Keratinocyte (primary cell): ENCODE measurements around the gene COPA. TPM values are rescaled to one million over a fixed set of nuclear protein-coding genes. Genes with fewer than 3 reads are reported as not detected.

ENCODE experiments used
- DNase-seq: peaks from one replicate; pipeline ENCODE4 v3.0.0-alpha.2; 2011; ENCODE audit warnings: low read depth, missing footprints, low spot score
- FAIRE-seq: peaks from 2 replicates; lab custom pipeline; 2011; peaks lifted over from hg19 to GRCh38; lab: Jason Lieb, UNC
- H2AFZ ChIP-seq: 2 replicates; pipeline ENCODE4 v1.6.0; 2012; ENCODE audit warnings: low read length, control low read depth, inconsistent platforms; ENCODE audit not compliant: control insufficient read depth
- H3K27ac ChIP-seq: 2 replicates; pipeline ENCODE4 v1.5.1; 2011; ENCODE audit warnings: low read length; ENCODE audit not compliant: control insufficient read depth, insufficient read depth
- H3K27me3 ChIP-seq: 3 replicates; pipeline ENCODE4 v1.6.0; 2011; ENCODE audit warnings: low read length; ENCODE audit not compliant: control insufficient read depth, insufficient read depth; ENCODE audit errors: extremely low read depth
- H3K36me3 ChIP-seq, 2 experiments: 2 replicates in 1 of 2; 3 replicates in 1 of 2; pipeline ENCODE4 v1.5.1; 2011; ENCODE audit warnings: low read length in 2 of 2, mild to moderate bottlenecking in 1 of 2; ENCODE audit not compliant: control insufficient read depth in 2 of 2, insufficient read depth in 2 of 2; ENCODE audit errors: extremely low read depth in 1 of 2
- H3K4me1 ChIP-seq: 3 replicates; pipeline ENCODE4 v1.5.1; 2011; ENCODE audit warnings: low read length; ENCODE audit not compliant: control insufficient read depth, insufficient read depth; ENCODE audit errors: extremely low read depth
- H3K4me2 ChIP-seq: 3 replicates; pipeline ENCODE4 v1.6.0; 2011; ENCODE audit warnings: low read depth, low read length; ENCODE audit not compliant: control insufficient read depth, insufficient read depth; ENCODE audit errors: extremely low read depth
- H3K4me3 ChIP-seq, 3 experiments: fragments of 200-600 bp in 1 of 3; sonication (generic) in 1 of 3; 2 replicates in 2 of 3; 3 replicates in 1 of 3; pipeline ENCODE4 v1.5.1; 2011 to 2016; ENCODE audit warnings: low read length in 3 of 3, mild to moderate bottlenecking in 3 of 3, control low read depth in 2 of 3, inconsistent platforms in 1 of 3, low read depth in 1 of 3, mixed read lengths in 1 of 3, mixed run types in 1 of 3, moderate library complexity in 1 of 3; ENCODE audit not compliant: control insufficient read depth in 2 of 3, insufficient read depth in 2 of 3; ENCODE audit errors: extremely low read depth in 1 of 3
- H3K79me2 ChIP-seq: 2 replicates; pipeline ENCODE4 v1.6.0; 2012; ENCODE audit warnings: low read length; ENCODE audit not compliant: control insufficient read depth, insufficient read depth
- H3K9ac ChIP-seq: 3 replicates; pipeline ENCODE4 v1.6.0; 2011; ENCODE audit warnings: low read length; ENCODE audit not compliant: control insufficient read depth, insufficient read depth; ENCODE audit errors: extremely low read depth
- H3K9me1 ChIP-seq: 3 replicates; pipeline ENCODE4 v1.6.0; 2011; ENCODE audit warnings: low read length; ENCODE audit not compliant: control insufficient read depth, insufficient read depth; ENCODE audit errors: extremely low read depth
- H3K9me3 ChIP-seq: 2 replicates; pipeline ENCODE4 v1.5.1; 2012; ENCODE audit warnings: low read depth, low read length; ENCODE audit not compliant: control insufficient read depth
- H4K20me1 ChIP-seq: 3 replicates; pipeline ENCODE4 v1.6.0; 2011; ENCODE audit warnings: low read length; ENCODE audit not compliant: control insufficient read depth, insufficient read depth; ENCODE audit errors: extremely low read depth
- EZH2 ChIP-seq: IDR thresholded peaks from one replicate; pipeline ENCODE4 v1.6.1; 2012; ENCODE audit warnings: inconsistent platforms, mild to moderate bottlenecking, low read length, moderate library complexity
- dilution Hi-C: fragments of 300-500 bp; cut with MboI; formaldehyde crosslinking; loops from one replicate; pipeline ENCODE4 v1.7.0; 2020; ENCODE audit warnings: low sequenced_read_pairs; ENCODE audit not compliant: extremely low pct_ligation_motif_present
- polyA plus RNA-seq, 5 experiments: library from polyadenylated mRNA; depleted of rRNA in 3 of 5; stranded (reverse) in 3 of 5; stranded (forward) in 1 of 5; unstranded in 1 of 5; fragments of >200 nt; gene quantifications; 1 replicate in 1 of 5; 2 replicates in 3 of 5; 3 replicates in 1 of 5; pipeline versions ENCODE4 v1.2.1 to v1.2.3, GENCODE V29; 2011 to 2012; ENCODE audit warnings: missing spikeins in 2 of 5, low read depth in 1 of 5, low replicate concordance in 1 of 5
- TF ChIP-seq, protein P1 (sequence below), 3 experiments: IDR thresholded peaks in 1 of 3; conservative IDR thresholded peaks in 1 of 3; optimal IDR thresholded peaks in 1 of 3; 2 replicates in 2 of 3; 3 replicates in 1 of 3; pipeline versions ENCODE3 to v1.5.1; 2011; ENCODE audit warnings: low read length in 3 of 3, mild to moderate bottlenecking in 3 of 3, moderate library complexity in 2 of 3, control low read depth in 1 of 3, inconsistent platforms in 1 of 3; ENCODE audit not compliant: insufficient read depth in 2 of 3; ENCODE audit errors: extremely low read depth in 1 of 3

Gene COPA
- polyA plus RNA-seq, 1 donor (not counting 4 experiments of a cell fraction or from before 2014, with no cell fraction given), result 169 TPM

DNA sequence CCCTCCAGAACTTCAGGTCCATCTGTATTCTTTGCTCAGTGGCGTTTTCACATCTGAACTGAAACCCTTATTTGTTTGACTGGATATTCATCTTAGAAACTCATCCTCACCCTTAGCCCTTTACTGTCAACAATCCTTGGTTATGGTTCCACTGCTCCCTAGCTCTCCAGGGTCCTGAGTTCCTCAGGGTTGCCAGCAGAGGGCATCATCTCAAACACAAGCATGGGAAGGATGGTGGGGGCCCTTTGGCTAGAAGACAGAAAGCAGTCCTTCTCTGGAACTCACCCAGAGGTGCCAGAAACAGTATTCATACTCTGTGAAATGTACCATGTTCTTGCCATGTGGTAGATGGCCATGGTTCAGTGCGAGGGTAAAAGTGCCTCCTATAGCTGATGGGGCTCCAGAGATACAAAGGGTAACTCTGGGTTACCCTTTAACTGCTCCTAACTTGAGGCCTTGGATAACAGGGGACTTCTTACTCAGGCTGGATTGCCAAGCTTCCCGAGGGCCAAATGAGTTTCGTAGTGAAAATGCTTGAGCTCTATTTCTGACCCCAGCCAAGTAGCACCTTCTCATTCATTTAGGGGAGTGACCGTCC lies 11.4 kb upstream of the COPA start:
- Histone ChIP-seq H3K9ac (no peak overlapping the region), H3K9me1 (no peaks in the 10 kb centered on the region), H3K9me3 (no peaks in the 10 kb centered on the region), H3K4me3 (no peak overlapping the region), H4K20me1 (no peaks in the 10 kb centered on the region), H3K4me2 (no peak overlapping the region), H2AFZ (no peak overlapping the region), H3K27me3 (no peaks in the 10 kb centered on the region), H3K4me1 (no peaks in the 10 kb centered on the region), H3K79me2 (no peaks in the 10 kb centered on the region), H3K36me3 (peaks cover 66 to 75% of the 10 kb centered on the region in 2 experiments), H3K27ac (no peak overlapping the region)
- DNase-seq, result no peak
- TF ChIP-seq, protein P1, sequence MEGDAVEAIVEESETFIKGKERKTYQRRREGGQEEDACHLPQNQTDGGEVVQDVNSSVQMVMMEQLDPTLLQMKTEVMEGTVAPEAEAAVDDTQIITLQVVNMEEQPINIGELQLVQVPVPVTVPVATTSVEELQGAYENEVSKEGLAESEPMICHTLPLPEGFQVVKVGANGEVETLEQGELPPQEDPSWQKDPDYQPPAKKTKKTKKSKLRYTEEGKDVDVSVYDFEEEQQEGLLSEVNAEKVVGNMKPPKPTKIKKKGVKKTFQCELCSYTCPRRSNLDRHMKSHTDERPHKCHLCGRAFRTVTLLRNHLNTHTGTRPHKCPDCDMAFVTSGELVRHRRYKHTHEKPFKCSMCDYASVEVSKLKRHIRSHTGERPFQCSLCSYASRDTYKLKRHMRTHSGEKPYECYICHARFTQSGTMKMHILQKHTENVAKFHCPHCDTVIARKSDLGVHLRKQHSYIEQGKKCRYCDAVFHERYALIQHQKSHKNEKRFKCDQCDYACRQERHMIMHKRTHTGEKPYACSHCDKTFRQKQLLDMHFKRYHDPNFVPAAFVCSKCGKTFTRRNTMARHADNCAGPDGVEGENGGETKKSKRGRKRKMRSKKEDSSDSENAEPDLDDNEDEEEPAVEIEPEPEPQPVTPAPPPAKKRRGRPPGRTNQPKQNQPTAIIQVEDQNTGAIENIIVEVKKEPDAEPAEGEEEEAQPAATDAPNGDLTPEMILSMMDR (optimal IDR thresholded peaks at IDR 0.05 in 1 of 3, IDR thresholded peaks at IDR 0.05 in 1 of 3, conservative IDR thresholded peaks at IDR 0.05 in 1 of 3; ENCODE audit: extremely low read depth in 1 of 3, insufficient read depth in 2 of 3, low read length in 3 of 3), result peak; percentile 61 to 72 (median 63)
- no peak for TF ChIP-seq EZH2
- dilution Hi-C loops, result no loop called here
- no peak for FAIRE-seq

DNA sequence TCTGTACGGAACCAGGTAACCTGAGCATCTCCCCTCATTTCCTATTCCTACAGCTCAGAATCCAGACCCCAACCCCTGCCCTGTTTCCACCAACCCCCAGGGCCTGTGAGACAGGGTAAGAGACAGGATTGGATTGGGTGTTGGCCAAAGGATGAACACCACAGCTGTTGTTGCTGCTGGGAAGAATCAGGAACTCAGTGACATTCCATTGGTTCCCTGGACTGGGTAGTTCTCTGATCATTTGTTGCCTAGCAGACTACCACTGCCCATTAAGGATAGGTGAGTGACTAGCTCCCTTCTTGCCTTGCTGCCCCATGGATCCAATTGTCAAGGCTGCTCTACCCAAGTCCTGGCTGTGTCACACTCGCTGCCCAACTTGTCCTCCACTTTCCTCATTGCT lies 10.2 kb upstream of the COPA start:
- no peak overlapping the region for H3K4me3 ChIP-seq
- H3K79me2 ChIP-seq, result no peaks in the 10 kb centered on the region
- no peaks in the 10 kb centered on the region for H3K9me3 ChIP-seq
- no peaks in the 10 kb centered on the region for H3K4me1 ChIP-seq
- TF ChIP-seq, protein P1 (optimal IDR thresholded peaks at IDR 0.05 in 1 of 3, IDR thresholded peaks at IDR 0.05 in 1 of 3, conservative IDR thresholded peaks at IDR 0.05 in 1 of 3; ENCODE audit: extremely low read depth in 1 of 3, insufficient read depth in 2 of 3, low read length in 3 of 3), result no peak
- no peak for TF ChIP-seq EZH2
- no peak overlapping the region for H2AFZ ChIP-seq
- FAIRE-seq, result no peak
- no peaks in the 10 kb centered on the region for H3K27me3 ChIP-seq
- DNase-seq, result no peak
- H3K9ac ChIP-seq, result no peak overlapping the region
- H3K4me2 ChIP-seq, result no peak overlapping the region
- H3K9me1 ChIP-seq, result no peaks in the 10 kb centered on the region
- dilution Hi-C loops, result no loop called here
- H3K36me3 ChIP-seq, result peaks cover 64 to 74% of the 10 kb centered on the region in 2 experiments
- no peaks in the 10 kb centered on the region for H4K20me1 ChIP-seq
- H3K27ac ChIP-seq, result no peak overlapping the region
